Lower lobe of right lung (tissue), 2 donors: Measurements from ENCODE around the gene CCM2L. TPM values are rescaled to one million over a fixed set of nuclear protein-coding genes. Genes with fewer than 3 reads are reported as not detected.

ENCODE experiments used
- ATAC-seq, 2 donors: fragments of 200-7000 bp; cut with Tn5 transposase; one replicate each; pipeline ENCODE4 v1.9.1; 2020 to 2022; ENCODE audit warnings: mild to moderate bottlenecking in 2 of 2, moderate library complexity in 2 of 2
- DNase-seq: peaks from one replicate; pipeline ENCODE4 v3.0.0-alpha.2; 2020
- H3K27ac ChIP-seq: fragments of 200-600 bp; one replicate; pipeline ENCODE4 v1.8.0; 2022
- H3K27me3 ChIP-seq: fragments of 200-600 bp; one replicate; pipeline ENCODE4 v1.8.0; 2022; ENCODE audit warnings: low read depth
- H3K36me3 ChIP-seq: fragments of 200-600 bp; one replicate; pipeline ENCODE4 v1.8.0; 2022; ENCODE audit warnings: mild to moderate bottlenecking
- H3K4me1 ChIP-seq: fragments of 200-600 bp; one replicate; pipeline ENCODE4 v1.8.0; 2022
- H3K4me3 ChIP-seq: fragments of 200-600 bp; one replicate; pipeline ENCODE4 v1.8.0; 2022; ENCODE audit warnings: mild to moderate bottlenecking
- H3K9me3 ChIP-seq: fragments of 200-600 bp; one replicate; pipeline ENCODE4 v1.8.0; 2022
- intact Hi-C: fragments of 100-400 bp; cut with DNase I; formaldehyde crosslinking; loops from one replicate; pipeline ENCODE4 v1.11.0; 2022
- total RNA-seq: library from RNA; stranded (reverse); fragmentation: NEBNext Ultra II Directional; extraction: Animal tissue kit (Norgen Biotek cat#: 25700); gene quantifications from one replicate; pipeline ENCODE4 v1.2.1, GENCODE V29; 2021
- TF ChIP-seq, protein P1 (sequence below): fragments of 200-600 bp; IDR thresholded peaks from one replicate; pipeline ENCODE4 v1.8.0; 2022; ENCODE audit warnings: antibody characterized with exemption, mild to moderate bottlenecking
- donor health status: DM: no; HTN: yes; CAD: no; lungs with severe emphysema.

The CCM2L gene
- total RNA-seq, 1 donor from 2014 or later, result 18.8 TPM

DNA sequence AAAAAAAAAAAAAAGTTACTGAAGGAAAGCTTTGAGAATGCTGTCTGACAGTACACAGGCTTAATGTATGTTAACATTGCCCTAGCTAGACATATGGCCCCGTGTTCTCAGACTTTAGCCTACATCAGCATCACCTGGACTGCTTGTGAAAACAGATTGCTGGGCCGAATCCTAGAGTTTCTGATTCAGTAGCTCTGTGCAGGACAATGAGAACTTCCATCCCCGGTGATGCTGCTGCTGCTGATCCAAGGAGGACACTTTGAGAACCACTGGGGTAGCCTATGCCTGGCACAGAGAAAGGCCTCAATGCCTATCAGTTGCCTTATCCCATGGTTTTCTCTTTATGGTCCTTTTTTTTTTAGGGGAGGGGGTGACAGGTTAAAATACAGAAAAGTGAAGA, 43.4 kb downstream of the CCM2L start:
- H3K27me3 ChIP-seq, result peaks cover 42% of the 10 kb centered on the region
- H3K4me1 ChIP-seq, result peaks cover 12% of the 10 kb centered on the region
- peak overlapping the region; percentile 53 for H3K4me3 ChIP-seq
- H3K36me3 ChIP-seq, result no peaks in the 10 kb centered on the region
- no peaks in the 10 kb centered on the region for H3K9me3 ChIP-seq
- no peak overlapping the region for H3K27ac ChIP-seq
- intact Hi-C loops, result no loop called here
- DNase-seq (no peak), ATAC-seq (no peak)
- TF ChIP-seq, protein P1, sequence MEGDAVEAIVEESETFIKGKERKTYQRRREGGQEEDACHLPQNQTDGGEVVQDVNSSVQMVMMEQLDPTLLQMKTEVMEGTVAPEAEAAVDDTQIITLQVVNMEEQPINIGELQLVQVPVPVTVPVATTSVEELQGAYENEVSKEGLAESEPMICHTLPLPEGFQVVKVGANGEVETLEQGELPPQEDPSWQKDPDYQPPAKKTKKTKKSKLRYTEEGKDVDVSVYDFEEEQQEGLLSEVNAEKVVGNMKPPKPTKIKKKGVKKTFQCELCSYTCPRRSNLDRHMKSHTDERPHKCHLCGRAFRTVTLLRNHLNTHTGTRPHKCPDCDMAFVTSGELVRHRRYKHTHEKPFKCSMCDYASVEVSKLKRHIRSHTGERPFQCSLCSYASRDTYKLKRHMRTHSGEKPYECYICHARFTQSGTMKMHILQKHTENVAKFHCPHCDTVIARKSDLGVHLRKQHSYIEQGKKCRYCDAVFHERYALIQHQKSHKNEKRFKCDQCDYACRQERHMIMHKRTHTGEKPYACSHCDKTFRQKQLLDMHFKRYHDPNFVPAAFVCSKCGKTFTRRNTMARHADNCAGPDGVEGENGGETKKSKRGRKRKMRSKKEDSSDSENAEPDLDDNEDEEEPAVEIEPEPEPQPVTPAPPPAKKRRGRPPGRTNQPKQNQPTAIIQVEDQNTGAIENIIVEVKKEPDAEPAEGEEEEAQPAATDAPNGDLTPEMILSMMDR, result no peak

GRCh38 chr20:32056708-32057483, 46.7 kb downstream of the CCM2L start:
- H3K27ac ChIP-seq, result no peak overlapping the region
- peak; percentile 38 to 60 for ATAC-seq
- H3K9me3 ChIP-seq, result no peaks in the 10 kb centered on the region
- peaks cover 29% of the 10 kb centered on the region for H3K27me3 ChIP-seq
- peaks cover 7% of the 10 kb centered on the region for H3K4me1 ChIP-seq
- no peak overlapping the region for H3K4me3 ChIP-seq
- DNase-seq, result no peak
- intact Hi-C loops, result no loop called here
- no peaks in the 10 kb centered on the region for H3K36me3 ChIP-seq
- TF ChIP-seq, protein P1, result no peak

DNA sequence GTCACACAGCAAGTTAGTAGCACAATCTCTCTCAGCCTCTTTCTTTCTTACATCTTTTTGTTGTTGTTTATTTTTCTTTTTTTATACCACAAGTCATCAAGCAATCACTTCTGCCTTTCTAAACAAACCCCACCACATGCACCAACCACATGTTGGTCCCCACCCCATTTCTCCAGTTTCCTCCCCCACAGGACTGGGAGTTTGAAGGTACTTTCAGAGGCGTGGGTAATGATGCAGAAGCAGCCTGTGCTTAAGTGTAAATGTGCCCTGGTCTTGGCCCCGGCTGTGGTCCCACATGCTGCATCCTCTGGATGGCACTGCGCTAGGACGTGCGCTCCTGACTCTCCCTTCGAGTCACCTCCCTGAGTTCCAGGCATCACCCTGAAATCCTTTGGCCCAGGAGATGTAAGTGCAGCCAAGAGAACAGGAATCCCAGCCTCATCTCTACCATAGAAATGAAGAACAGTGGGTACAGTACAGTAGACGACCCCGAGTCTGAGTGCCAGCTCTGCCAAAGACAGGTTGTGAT, 47.5 kb downstream of the CCM2L start:
- ATAC-seq, result no peak
- TF ChIP-seq, protein P1, result no peak
- H3K4me1 ChIP-seq, result peaks cover 1% of the 10 kb centered on the region

DNA sequence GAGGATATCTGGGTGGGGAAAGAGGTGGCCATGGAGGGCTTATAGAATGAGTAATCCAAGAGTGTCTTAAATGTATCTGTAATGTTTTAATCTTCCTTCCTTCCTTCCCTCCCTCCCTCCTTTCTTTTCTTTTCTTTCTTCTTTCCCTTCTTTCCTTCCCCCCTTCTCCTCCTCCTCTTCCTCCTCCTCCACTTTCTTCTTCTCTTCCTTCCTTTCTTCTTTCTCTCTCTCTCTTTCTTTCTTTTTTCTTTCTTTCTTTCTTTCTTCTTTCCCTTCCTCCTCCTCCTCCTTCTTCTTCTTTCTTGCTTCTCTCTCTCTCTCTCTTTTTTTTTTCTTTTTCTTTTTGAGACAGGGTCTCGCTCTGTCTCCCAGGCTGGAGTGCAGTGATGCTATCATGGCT, 49.0 kb downstream of the CCM2L start:
- H3K27me3 ChIP-seq, result peaks cover 6% of the 10 kb centered on the region
- intact Hi-C loops, result no loop called here
- H3K4me3 ChIP-seq, result no peak overlapping the region
- H3K27ac ChIP-seq, result no peak overlapping the region
- TF ChIP-seq, protein P1, result no peak
- no peaks in the 10 kb centered on the region for H3K9me3 ChIP-seq
- H3K4me1 ChIP-seq, result peaks cover 8% of the 10 kb centered on the region
- no peak for DNase-seq
- ATAC-seq, result no peak
- no peaks in the 10 kb centered on the region for H3K36me3 ChIP-seq

More for the DNA sequence above, 47.5 kb downstream of the CCM2L start:
- Histone ChIP-seq H3K27me3 (peaks cover 21% of the 10 kb centered on the region), H3K9me3 (no peaks in the 10 kb centered on the region), H3K36me3 (no peaks in the 10 kb centered on the region), H3K4me3 (no peak overlapping the region), H3K27ac (no peak overlapping the region)
- intact Hi-C loops, result no loop called here
- DNase-seq, result no peak

GRCh38 chr20:32062776-32063170, 52.5 kb downstream of the CCM2L start:
- H3K9me3 ChIP-seq, result no peaks in the 10 kb centered on the region
- DNase-seq (peak; percentile 92), ATAC-seq (peak; percentile 87 to 92)

More at GRCh38 chr20:32062776-32063170, 52.5 kb downstream of the CCM2L start:
- TF ChIP-seq, protein P1, result no peak
- Histone ChIP-seq H3K27me3 (peaks cover 5% of the 10 kb centered on the region), H3K27ac (peak overlapping the region; percentile 56), H3K4me3 (peak overlapping the region; percentile 25), H3K4me1 (peaks cover 12% of the 10 kb centered on the region), H3K36me3 (no peaks in the 10 kb centered on the region)
- intact Hi-C loops, result no loop called here
